Activated CD4-positive, alpha-beta T cell treated with anti-CD3 and anti-CD28 coated beads for 48 hours (primary cell): Measurements from ENCODE around the gene PMPCA.

ENCODE experiments used
- DNase-seq: peaks from one replicate; pipeline ENCODE4 v3.0.0-alpha.2; 2020

The PMPCA gene

DNA sequence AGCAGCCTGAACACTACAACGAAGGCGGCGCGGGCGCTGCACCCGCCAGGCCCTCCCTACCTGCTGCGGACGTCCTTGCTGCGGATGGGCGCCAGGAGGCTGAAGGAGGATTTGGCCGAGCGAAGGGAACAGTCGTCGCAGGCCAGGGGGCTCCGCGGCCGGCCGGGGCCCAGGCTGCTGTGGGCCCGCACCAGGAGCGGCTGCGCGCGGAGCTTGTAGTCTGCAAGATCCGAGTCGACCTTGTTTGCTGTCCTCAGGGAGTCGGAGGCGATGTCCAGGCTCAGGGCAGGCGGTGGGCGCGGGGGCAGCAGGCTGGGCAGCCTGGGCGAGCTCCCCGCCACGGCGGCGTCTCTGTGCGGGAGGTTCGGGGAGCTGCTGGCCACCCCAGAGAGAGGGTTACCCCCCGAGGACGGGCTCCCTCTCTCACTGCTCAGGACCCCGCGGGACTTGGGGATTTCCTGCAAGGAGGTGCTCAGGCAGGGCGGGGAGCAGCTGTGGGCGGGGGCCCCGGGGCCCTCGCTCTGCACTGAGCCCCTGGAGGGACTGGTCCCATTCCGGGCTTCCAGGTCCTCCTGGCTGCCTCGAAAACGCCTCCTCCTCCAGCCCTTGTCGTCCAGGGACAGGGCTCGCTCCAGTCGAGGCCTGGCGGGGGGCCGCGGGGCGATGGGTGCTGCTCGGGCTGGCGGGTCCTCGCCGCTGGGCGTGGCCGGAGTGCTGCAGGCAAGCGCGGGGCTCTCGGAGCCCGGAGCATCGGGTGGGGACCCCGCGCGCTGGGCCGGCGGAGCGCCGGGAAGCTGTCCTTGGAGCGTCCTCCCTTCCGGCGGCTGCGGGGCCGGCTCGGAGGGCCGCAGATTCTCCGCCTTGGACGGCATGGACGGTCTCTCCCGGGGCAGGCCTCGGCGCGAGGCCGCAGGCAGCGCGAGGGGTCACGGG is 28.4 kb downstream of the PMPCA start:
- DNase-seq, result peak; percentile 69

DNA sequence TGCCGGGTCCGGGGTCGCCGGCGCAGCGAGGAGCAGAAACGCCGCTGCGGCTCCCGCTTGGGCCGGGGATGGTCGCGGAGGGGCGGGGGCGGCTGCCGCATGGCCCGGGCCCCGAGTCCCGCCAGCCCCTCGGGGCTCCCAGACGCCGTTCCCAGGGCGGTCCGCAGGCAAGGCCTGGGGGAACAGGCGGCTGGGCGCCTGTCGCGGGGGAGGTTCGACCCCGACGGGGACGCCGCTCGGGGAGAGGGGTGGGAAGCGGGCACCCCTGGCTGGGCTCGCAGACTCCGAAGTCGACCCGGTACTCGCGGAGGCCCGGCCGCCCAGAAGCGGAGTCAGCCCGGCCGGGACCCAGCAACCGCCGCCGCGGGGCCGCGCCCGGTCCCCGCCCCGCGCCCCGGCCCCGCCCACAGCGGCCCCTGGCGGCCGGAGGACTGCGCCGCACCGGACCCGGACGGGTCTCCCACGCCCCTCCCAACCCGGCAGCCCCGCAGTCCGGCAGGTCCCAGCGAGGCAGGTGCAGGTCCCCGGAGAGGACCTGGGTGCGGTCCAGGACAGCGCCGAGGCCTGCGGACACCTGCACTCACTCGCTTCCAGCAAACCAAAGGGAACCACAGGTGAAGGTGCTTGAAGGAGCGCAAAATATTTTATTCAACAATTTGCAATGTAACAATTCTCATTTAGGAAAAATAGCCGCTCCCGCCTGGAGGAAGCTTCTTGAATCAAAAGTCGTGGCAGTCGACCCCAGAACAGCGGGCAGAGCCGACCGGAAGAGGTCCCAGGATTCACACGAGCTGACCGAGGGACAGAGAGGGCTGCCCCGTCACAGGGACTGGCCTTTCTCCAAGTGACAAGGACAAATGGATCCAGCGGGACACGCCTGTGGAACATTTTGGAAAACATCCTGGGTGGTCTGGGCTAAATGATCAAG is 29.3 kb downstream of the PMPCA start, which contains the start of gene INPP5E:
Gene INPP5E, minus strand, starts transcription at position 365 of the 928 bp plus-strand sequence. CDS start 426 bp downstream, outside the sequence.
- DNase-seq, result peak; percentile 86

GRCh38 chr9:136441191-136441680 is 30.8 kb downstream of the PMPCA start:
- no peak for DNase-seq

- no peak for DNase-seq
Measured at GRCh38 chr9:136441681-136442245, 31.3 kb downstream of the PMPCA start.

DNA sequence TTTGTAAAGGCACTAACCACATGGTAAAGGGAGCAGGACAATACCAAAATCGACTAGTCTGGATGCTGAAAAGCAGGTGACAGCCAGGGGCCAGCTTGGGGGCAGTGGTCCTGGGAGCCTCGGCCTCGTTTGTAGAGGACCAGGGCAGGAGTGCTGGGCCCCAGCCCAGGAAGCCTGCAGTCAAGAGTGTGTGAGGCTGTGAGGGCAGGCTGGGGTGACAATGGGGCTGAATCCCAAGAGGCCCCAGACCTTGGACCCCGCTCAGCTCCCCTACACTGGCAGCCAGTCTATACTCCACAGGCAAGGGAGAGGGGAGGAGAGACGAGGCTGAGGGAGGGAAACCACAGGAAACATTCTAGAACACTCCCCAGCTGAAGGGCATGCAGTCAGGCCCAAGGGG is 31.8 kb downstream of the PMPCA start:
- DNase-seq, result no peak

DNA sequence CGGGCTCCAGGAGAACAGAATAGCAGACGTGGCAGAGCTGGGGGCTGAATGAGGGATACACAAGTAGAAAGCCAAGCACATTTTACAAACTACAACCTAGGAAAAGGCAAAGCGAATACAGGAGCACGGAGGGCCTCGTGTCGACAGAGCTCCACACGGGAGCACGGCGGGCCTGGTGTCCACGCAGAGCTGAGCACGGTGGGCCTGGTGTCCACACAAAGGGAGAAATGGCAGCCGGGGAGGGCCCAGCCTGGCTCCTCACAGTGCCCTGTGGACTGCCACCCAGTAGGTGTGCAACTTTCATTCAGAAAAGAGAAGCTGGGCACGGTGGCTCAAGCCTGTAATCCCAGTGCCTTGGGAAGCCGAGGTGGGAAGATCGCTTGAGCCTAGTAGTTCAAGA is 32.6 kb downstream of the PMPCA start:
- DNase-seq, result no peak

GRCh38 chr9:136443687-136444086 is 33.2 kb downstream of the PMPCA start:
- DNase-seq, result no peak

GRCh38 chr9:136444102-136444501 is 33.6 kb downstream of the PMPCA start:
- DNase-seq, result no peak

- no peak for DNase-seq
Measured at GRCh38 chr9:136445799-136446198, 35.3 kb downstream of the PMPCA start.

GRCh38 chr9:136447173-136447778 is 36.8 kb downstream of the PMPCA start:
- no peak for DNase-seq

GRCh38 chr9:136448655-136449054 is 38.2 kb downstream of the PMPCA start:
- no peak for DNase-seq

DNA sequence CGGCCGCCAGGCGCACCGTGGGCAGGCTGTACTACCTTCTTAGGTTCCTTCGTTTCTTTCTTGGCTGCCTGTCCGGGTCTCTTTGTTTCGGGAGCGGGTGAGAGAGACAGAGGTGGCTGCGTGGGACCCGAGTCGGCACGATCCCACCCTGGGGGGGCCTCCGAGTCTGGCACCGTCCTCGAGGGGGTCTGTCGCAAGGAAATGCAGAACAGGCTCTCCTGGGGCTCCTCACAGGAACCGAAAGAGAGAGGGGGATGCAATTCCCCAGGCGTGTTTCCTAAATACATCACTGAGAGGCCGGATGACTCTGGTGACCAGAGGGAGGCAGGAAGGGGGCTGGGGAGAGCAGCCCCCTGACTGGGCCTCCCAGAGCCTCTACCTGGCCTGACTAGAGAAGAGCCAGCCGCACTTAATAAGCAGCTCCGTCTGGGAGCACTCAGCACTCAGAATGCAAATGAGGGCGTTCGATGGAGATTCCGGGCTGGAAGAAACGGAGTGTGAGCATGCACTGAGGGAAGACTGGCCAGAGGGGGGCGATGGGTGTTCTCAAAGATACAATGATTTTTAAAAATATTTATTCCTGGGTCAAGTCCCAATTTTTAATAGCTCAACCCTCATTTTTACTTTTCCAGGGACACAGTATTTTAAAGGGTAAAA is 40.9 kb downstream of the PMPCA start:
- DNase-seq, result no peak

GRCh38 chr9:136453326-136453725 is 42.9 kb downstream of the PMPCA start:
- DNase-seq, result no peak

- DNase-seq, result no peak
Measured at GRCh38 chr9:136454026-136454796, 43.8 kb downstream of the PMPCA start.

- DNase-seq, result no peak
Measured at GRCh38 chr9:136455043-136456002, 44.9 kb downstream of the PMPCA start.

GRCh38 chr9:136456258-136456657 is 45.8 kb downstream of the PMPCA start:
- DNase-seq, result no peak

DNA sequence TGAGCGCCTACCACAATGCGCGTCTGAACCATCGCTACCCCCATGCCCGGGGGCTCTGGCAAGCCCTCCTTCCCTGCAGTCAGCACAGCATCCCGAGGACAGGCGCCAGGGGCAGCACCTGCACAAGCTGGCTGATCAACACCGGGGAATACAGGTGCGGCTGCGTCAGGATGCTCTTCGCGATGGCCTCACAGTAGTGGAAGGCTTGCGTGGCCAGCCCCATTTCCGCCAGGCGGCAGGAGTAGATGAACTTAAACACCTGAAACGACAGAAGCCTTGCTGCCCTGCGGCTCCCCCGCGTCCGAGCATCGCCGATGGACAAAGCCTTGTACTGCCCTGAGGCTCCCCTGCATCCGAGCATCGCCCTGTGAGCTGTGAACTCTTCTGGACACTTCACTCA is 46.9 kb downstream of the PMPCA start:
- no peak for DNase-seq

DNA sequence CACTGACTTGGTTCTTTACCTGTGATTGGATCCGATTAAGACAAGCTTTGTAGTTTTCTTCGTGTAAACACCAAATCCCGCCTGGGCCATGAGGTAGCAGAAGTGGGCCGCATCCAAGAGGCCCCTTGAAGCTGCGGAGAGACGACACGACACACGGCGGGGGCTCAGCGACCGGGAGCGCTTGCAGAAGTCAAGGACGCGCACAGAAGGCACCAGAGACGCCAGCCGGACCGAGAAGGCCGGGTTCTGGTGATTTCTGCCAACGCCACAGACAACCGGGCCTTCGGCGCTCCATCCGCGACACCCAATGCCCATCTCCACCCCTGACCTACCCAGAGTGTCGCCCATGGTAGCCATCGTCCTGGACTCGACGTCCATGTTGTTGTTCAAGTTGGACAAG is 49.0 kb downstream of the PMPCA start:
- DNase-seq, result no peak

DNA sequence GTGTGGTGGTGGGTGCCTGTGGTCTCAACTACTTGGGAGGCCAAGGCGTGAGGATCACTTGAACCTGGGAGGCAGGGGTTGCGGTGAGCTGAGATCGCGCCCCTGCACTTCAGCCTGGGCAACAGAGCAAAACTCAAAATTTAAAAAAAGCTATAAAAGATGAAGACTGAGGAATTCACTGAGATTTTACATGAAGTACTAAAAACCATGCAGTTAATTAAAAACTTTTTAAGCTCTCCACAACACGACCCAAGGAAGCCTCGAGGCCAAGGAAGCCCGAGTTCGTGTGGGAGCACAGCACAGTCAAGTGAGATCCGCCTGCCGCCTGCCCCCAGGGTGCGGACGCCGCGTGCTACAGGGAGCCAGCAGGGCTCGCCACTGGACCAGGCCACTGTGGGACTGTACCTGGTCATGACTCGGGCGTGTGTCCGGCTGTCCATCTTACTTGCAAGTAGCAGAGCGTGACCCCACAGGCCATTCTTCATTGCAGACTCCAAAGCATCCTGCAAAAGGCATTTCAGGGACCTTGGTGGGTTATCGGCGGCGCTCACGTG is 50.4 kb downstream of the PMPCA start:
- DNase-seq, result no peak

- no peak for DNase-seq
Measured at GRCh38 chr9:136462664-136463063, 52.2 kb downstream of the PMPCA start.
